ENCODE data around the gene BIN2.

BIN2 gene

DNA sequence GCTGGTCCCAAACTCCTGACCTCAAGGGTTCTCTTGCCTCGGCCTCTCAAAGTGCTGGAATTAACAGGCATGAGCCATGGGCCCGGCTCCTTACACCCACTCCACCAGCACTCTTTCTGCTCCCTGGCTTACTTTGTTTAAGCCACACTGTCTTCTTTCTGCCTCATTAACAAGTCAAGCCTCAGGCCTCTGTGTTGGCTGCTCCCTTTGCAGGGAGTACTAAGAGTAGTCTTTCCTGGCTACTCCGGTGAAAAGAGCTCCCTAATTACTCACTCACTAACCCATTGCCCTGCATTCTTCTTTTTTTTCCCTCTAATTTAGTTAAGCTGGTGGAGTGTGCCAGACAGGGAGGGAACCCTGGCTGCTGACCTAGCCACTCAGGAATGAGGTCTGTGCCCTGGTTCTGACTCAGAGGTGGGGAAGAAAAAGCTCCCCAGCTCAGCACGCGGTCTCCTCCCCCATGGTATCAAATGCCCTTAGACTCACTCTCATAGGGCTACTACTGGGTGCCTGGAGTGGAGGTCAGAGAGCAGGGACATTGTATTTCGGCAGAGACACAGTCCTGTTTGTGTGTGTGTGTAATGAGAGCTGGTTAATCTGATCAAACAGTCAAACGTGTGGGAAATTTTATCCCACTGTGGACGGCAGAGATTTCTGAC, 47.5 kb upstream of the BIN2 start:
- no peaks in the 10 kb centered on the region for H3K36me3 ChIP-seq (ENCODE audit: control insufficient read depth, low read length)
- no peak overlapping the region for H3K4me2 ChIP-seq (ENCODE audit: low read length)
- H3K9me3 ChIP-seq (ENCODE audit: control insufficient read depth, insufficient read depth, low read length): no peaks in the 10 kb centered on the region

DNA sequence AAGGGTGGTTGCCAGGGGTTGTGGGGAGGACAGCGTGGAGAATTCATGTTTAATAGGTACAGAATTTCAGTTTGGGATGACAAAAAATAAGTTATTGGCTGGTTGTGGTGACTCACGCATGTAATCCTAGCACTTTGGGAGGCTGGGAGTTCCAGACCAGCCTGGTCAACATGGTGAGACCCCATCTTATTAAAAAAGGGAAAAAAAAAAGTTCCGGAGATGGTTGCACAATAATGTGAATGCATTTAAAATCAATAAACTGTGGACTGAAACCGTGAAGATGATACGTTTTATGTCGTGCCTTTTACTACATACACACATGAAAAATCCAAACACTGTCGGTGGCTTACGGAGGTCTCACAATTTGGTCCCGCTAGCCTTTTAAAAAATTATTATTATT, 46.7 kb upstream of the BIN2 start:
- H3K36me3 ChIP-seq (ENCODE audit: control insufficient read depth, low read length): no peaks in the 10 kb centered on the region
- no peak overlapping the region for H3K4me3 ChIP-seq (ENCODE audit: low read length)
- TF ChIP-seq, protein P1, sequence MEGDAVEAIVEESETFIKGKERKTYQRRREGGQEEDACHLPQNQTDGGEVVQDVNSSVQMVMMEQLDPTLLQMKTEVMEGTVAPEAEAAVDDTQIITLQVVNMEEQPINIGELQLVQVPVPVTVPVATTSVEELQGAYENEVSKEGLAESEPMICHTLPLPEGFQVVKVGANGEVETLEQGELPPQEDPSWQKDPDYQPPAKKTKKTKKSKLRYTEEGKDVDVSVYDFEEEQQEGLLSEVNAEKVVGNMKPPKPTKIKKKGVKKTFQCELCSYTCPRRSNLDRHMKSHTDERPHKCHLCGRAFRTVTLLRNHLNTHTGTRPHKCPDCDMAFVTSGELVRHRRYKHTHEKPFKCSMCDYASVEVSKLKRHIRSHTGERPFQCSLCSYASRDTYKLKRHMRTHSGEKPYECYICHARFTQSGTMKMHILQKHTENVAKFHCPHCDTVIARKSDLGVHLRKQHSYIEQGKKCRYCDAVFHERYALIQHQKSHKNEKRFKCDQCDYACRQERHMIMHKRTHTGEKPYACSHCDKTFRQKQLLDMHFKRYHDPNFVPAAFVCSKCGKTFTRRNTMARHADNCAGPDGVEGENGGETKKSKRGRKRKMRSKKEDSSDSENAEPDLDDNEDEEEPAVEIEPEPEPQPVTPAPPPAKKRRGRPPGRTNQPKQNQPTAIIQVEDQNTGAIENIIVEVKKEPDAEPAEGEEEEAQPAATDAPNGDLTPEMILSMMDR (IDR thresholded peaks at IDR 0.05; ENCODE audit: low read depth, low read length, poor library complexity, severe bottlenecking): no peak
- TF ChIP-seq EZH2phosphoT487 (IDR thresholded peaks at IDR 0.05; ENCODE audit: borderline replicate concordance, low read length): no peak
- H3K4me2 ChIP-seq (ENCODE audit: low read length): no peak overlapping the region
- no peaks in the 10 kb centered on the region for H3K79me2 ChIP-seq (ENCODE audit: control insufficient read depth, low read length)
- H3K9me2 ChIP-seq (replicated peaks; ENCODE audit: control insufficient read depth, low read length): no peaks in the 10 kb centered on the region
- H3K9me3 ChIP-seq (ENCODE audit: control insufficient read depth, insufficient read depth, low read length): no peaks in the 10 kb centered on the region
- H3K27me3 ChIP-seq (ENCODE audit: control insufficient read depth, low read length): peaks cover 82% of the 10 kb centered on the region
- peaks cover 11% of the 10 kb centered on the region; the same call in 1 of the 2 replicates for H4K20me1 ChIP-seq (ENCODE audit: control insufficient read depth, insufficient read depth, low read depth, low read length)
- H3K4me1 ChIP-seq (ENCODE audit: control insufficient read depth, low read length): peaks cover 21% of the 10 kb centered on the region
- no peak overlapping the region for H3K27ac ChIP-seq (ENCODE audit: low read depth, low read length)
- no peaks in the 10 kb centered on the region for H3F3A ChIP-seq (ENCODE audit: control insufficient read depth, insufficient read depth)

More for the DNA sequence above, 47.5 kb upstream of the BIN2 start:
- Histone ChIP-seq H3K4me3 (ENCODE audit: low read length) (no peak overlapping the region), H3F3A (ENCODE audit: control insufficient read depth, insufficient read depth) (no peaks in the 10 kb centered on the region), H3K4me1 (ENCODE audit: control insufficient read depth, low read length) (peaks cover 21% of the 10 kb centered on the region), H3K27me3 (ENCODE audit: control insufficient read depth, low read length) (peaks cover 80% of the 10 kb centered on the region), H3K9me2 (replicated peaks; ENCODE audit: control insufficient read depth, low read length) (no peaks in the 10 kb centered on the region), H3K27ac (ENCODE audit: low read depth, low read length) (no peak overlapping the region), H4K20me1 (ENCODE audit: control insufficient read depth, insufficient read depth, low read depth, low read length) (peaks cover 11% of the 10 kb centered on the region; the same call in 1 of the 2 replicates), H3K79me2 (ENCODE audit: control insufficient read depth, low read length) (no peaks in the 10 kb centered on the region)
- no peak; the same call in 1 of the 2 replicates for TF ChIP-seq EZH2phosphoT487 (IDR thresholded peaks at IDR 0.05; ENCODE audit: borderline replicate concordance, low read length)
- TF ChIP-seq, protein P1 (IDR thresholded peaks at IDR 0.05; ENCODE audit: low read depth, low read length, poor library complexity, severe bottlenecking): no peak

DNA sequence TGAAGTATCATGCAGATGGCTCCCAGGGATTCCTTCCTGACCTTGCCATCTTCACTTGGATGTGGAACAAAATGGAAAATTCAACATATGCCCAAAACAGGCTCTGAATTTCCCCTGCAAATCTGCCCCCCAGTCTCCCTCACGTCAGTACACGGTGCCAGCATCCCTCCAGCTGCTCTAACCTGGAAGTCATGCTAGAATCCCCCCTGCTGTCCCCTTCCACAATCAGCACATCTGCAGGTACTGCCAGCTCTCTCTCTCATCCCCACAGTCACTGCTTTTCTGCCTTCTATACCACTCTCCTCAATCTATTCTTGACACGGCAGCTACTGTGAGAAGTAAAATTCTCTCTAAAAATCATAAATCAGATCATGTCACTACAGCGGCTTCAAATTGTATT, 45.6 kb upstream of the BIN2 start:
- H3K27ac ChIP-seq (ENCODE audit: low read depth, low read length): no peak overlapping the region

More for the DNA sequence above, 45.6 kb upstream of the BIN2 start:
- H3K4me3 ChIP-seq (ENCODE audit: low read length): peak overlapping the region; percentile 32
- H3K9me2 ChIP-seq (replicated peaks; ENCODE audit: control insufficient read depth, low read length): no peaks in the 10 kb centered on the region
- H3F3A ChIP-seq (ENCODE audit: control insufficient read depth, insufficient read depth): no peaks in the 10 kb centered on the region
- H3K36me3 ChIP-seq (ENCODE audit: control insufficient read depth, low read length): no peaks in the 10 kb centered on the region
- peaks cover 14% of the 10 kb centered on the region; the same call in 1 of the 2 replicates for H4K20me1 ChIP-seq (ENCODE audit: control insufficient read depth, insufficient read depth, low read depth, low read length)
- H3K4me1 ChIP-seq (ENCODE audit: control insufficient read depth, low read length): peaks cover 21% of the 10 kb centered on the region
- H3K4me2 ChIP-seq (ENCODE audit: low read length): peak overlapping the region; percentile 64
- TF ChIP-seq, protein P1 (IDR thresholded peaks at IDR 0.05; ENCODE audit: low read depth, low read length, poor library complexity, severe bottlenecking): no peak
- TF ChIP-seq EZH2phosphoT487 (IDR thresholded peaks at IDR 0.05; ENCODE audit: borderline replicate concordance, low read length): no peak
- H3K27me3 ChIP-seq (ENCODE audit: control insufficient read depth, low read length): peaks cover 84% of the 10 kb centered on the region
- no peaks in the 10 kb centered on the region for H3K9me3 ChIP-seq (ENCODE audit: control insufficient read depth, insufficient read depth, low read length)
- H3K79me2 ChIP-seq (ENCODE audit: control insufficient read depth, low read length): no peaks in the 10 kb centered on the region
